ENCODE measurements around the gene AMBRA1.

DNA sequence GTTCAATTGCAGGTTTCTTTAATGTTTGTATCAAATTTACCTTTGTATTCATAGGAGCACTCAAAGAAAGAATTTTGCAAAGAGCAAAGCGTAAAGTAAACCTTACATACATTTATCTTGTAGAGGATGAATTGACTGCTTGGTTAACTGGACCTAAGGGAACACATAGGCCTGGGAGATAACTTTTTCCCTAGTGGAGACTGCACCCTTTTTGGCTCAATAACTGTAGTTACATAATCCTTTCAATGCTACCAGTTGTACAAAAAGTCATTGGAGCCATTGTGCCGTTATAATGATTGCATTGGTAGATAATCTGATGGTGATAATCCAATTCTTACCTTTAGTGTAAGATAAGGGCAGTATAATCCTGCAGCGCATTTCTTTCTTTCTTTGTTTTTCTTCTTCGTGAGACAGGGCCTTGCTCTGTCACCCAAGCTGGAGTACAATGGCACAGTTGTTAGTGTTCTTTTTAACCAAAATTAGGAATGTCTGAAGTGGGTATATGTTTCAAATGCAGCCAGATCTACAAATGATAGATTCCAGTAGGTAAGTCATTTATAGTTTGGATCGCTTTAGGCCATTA, 41.8 kb upstream of the AMBRA1 start:
- TF ChIP-seq EZH2 (IDR thresholded peaks at IDR 0.05; ENCODE audit: low read length, unreplicated experiment) = no peak
- TF ChIP-seq, protein P1, sequence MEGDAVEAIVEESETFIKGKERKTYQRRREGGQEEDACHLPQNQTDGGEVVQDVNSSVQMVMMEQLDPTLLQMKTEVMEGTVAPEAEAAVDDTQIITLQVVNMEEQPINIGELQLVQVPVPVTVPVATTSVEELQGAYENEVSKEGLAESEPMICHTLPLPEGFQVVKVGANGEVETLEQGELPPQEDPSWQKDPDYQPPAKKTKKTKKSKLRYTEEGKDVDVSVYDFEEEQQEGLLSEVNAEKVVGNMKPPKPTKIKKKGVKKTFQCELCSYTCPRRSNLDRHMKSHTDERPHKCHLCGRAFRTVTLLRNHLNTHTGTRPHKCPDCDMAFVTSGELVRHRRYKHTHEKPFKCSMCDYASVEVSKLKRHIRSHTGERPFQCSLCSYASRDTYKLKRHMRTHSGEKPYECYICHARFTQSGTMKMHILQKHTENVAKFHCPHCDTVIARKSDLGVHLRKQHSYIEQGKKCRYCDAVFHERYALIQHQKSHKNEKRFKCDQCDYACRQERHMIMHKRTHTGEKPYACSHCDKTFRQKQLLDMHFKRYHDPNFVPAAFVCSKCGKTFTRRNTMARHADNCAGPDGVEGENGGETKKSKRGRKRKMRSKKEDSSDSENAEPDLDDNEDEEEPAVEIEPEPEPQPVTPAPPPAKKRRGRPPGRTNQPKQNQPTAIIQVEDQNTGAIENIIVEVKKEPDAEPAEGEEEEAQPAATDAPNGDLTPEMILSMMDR (conservative IDR thresholded peaks at IDR 0.05; ENCODE audit: low read depth, low read length) = no peak
